ENCODE results near the gene RIMBP3B.
"Not testable (repeated sequence)": the region's sequence is repeated elsewhere in the genome, so short reads cannot be mapped to it uniquely, and the experiment has no call there.

- TF ChIP-seq SP1 (IDR thresholded peaks at IDR 0.05); BHLHE40 (IDR thresholded peaks at IDR 0.05; ENCODE audit: borderline replicate concordance); FOXK2 (IDR thresholded peaks at IDR 0.05); L3MBTL2 (conservative IDR thresholded peaks at IDR 0.05); NFRKB (IDR thresholded peaks at IDR 0.05); TARDBP (IDR thresholded peaks at IDR 0.05); ARNT (IDR thresholded peaks at IDR 0.05); LEF1 (IDR thresholded peaks at IDR 0.05; ENCODE audit: borderline replicate concordance); FOXM1 (IDR thresholded peaks at IDR 0.05; ENCODE audit: borderline replicate concordance); ZNF384 (IDR thresholded peaks at IDR 0.05); ELF4 (IDR thresholded peaks at IDR 0.05): not testable (repeated sequence)
Observed at GRCh38 chr22:21363803-21364202, 19.7 kb upstream of the RIMBP3B start.

Data from HEK293T (cell line).